ENCODE measurements around the gene BRSK1. TPM values are rescaled to one million over a fixed set of nuclear protein-coding genes. Genes with fewer than 3 reads are reported as not detected.

BRSK1 gene
- total and polyA plus RNA-seq, 10 of the 15 experiments (the other 5 are each of a cell fraction or from before 2014, with no cell fraction given), result 0.03 to 0.76 (median 0.25) TPM; not detected in 4

- TF ChIP-seq TCF7 (IDR thresholded peaks at IDR 0.05; ENCODE audit: borderline replicate concordance), result no peak
- no peak for TF ChIP-seq HDAC6 (IDR thresholded peaks at IDR 0.05; ENCODE audit: unreplicated experiment)
Measured at GRCh38 chr19:55312621-55313512, 29.1 kb downstream of the BRSK1 start (continued).

GRCh38 chr19:55314396-55314795 lies 30.6 kb downstream of the BRSK1 start:
- in situ Hi-C loops (cut with MboI) (no loop called here), intact Hi-C loops (cut with micrococcal nuclease; ENCODE audit: unreplicated experiment) (no loop called here)
- H3K4me1 ChIP-seq (ENCODE audit: control insufficient read depth, insufficient read depth, low read length), result no peaks in the 10 kb centered on the region
- no peaks in the 10 kb centered on the region for H3K36me3 ChIP-seq (ENCODE audit: control insufficient read depth in 2 of 2, insufficient read depth in 2 of 2, low read length in 1 of 2)
- H3K27me3 ChIP-seq (replicated peaks in 1 of 2; ENCODE audit: control insufficient read depth in 2 of 2, insufficient read depth in 2 of 2, low read length in 1 of 2), result no peaks in the 10 kb centered on the region
- BruUV-seq (replicated peaks), result no TSS peak
- H4K20me1 ChIP-seq (ENCODE audit: control insufficient read depth, insufficient read depth), result no peaks in the 10 kb centered on the region
- no peaks in the 10 kb centered on the region for H3K9me3 ChIP-seq (replicated peaks; ENCODE audit: control insufficient read depth, insufficient read depth, low read length)
- RAD21 ChIA-PET (ENCODE audit: unreplicated experiment), result no interaction called here
- ATAC-seq (no peak), FAIRE-seq (no peak), DNase-seq (ENCODE audit: low read depth, low spot score) (no peak)
- no peak overlapping the region for H3K9ac ChIP-seq (ENCODE audit: control insufficient read depth, insufficient read depth, low read length)
- no peak overlapping the region for H3K4me3 ChIP-seq
- H2AFZ ChIP-seq (ENCODE audit: control insufficient read depth, low read depth, low read length), result no peak overlapping the region
- SMC1A ChIA-PET (ENCODE audit: uncharacterized antibody, unreplicated experiment), result no interaction called here
- CTCF ChIA-PET, result no interaction called here
- no peaks in the 10 kb centered on the region for H3K79me2 ChIP-seq (ENCODE audit: control insufficient read depth, insufficient read depth, low read length)
- no peak overlapping the region for H3K4me2 ChIP-seq (ENCODE audit: control insufficient read depth, insufficient read depth)
- 38% methylated on average over 8 of the region's 8 CpGs for WGBS (ENCODE audit: insufficient coverage, insufficient replicate concordance, low lambda C conversion rate, missing lambda C conversion rate)
- POLR2A ChIA-PET, result interaction anchor here (1.0 kb wide), 1 partner anchor 25 kb away, joined by 3 read pairs; the partner anchor contains the start of gene KMT5C
- H3K27ac ChIP-seq (ENCODE audit: control insufficient read depth, insufficient read depth), result no peak overlapping the region
- TF ChIP-seq SMAD5 (IDR thresholded peaks at IDR 0.05; ENCODE audit: low read depth) (no peak), IRF5 (IDR thresholded peaks at IDR 0.05; ENCODE audit: borderline replicate concordance) (no peak), CTCF (IDR thresholded peaks at IDR 0.05 in 2 of 3, conservative IDR thresholded peaks at IDR 0.05 in 1 of 3; ENCODE audit: control insufficient read depth in 2 of 3, extremely low read depth in 1 of 3, insufficient read depth in 1 of 3, low read depth in 3 of 3, low read length in 3 of 3) (no peak), MXI1 (IDR thresholded peaks at IDR 0.05; ENCODE audit: low read depth, low read length) (no peak), WRNIP1 (IDR thresholded peaks at IDR 0.05; ENCODE audit: borderline replicate concordance, low read depth, low read length) (no peak), EGR1 (IDR thresholded peaks at IDR 0.05; ENCODE audit: borderline replicate concordance in 1 of 2, low read depth in 2 of 2, low read length in 2 of 2) (no peak), RELA (IDR thresholded peaks at IDR 0.05; ENCODE audit: borderline replicate concordance, partially characterized antibody) (no peak), STAT1 (conservative IDR thresholded peaks at IDR 0.05) (no peak), E4F1 (IDR thresholded peaks at IDR 0.05; ENCODE audit: borderline replicate concordance, partially characterized antibody) (no peak), NKRF (conservative IDR thresholded peaks at IDR 0.05) (no peak), IKZF2 (IDR thresholded peaks at IDR 0.05) (no peak), SMARCA5 (IDR thresholded peaks at IDR 0.05) (no peak)
